Adrenal gland (tissue), 12 donors: ENCODE measurements around the gene EMX1. TPM values are rescaled to one million over a fixed set of nuclear protein-coding genes. Genes with fewer than 3 reads are reported as not detected.

Experiments
- DNase-seq, 7 donors: peaks; one replicate each; pipeline ENCODE4 v3.0.0-alpha.2; 2019 to 2020
- H3K27ac ChIP-seq, 5 donors: fragments of 200-600 bp; sonication (generic) in 4 of 5; 1 replicate in 3 of 5; 2 replicates in 2 of 5; pipeline versions ENCODE4 v1.5.1 to v1.8.0; 2016 to 2020; ENCODE audit warnings: mild to moderate bottlenecking in 1 of 5
- H3K27me3 ChIP-seq: fragments of 200-600 bp; 2 replicates; pipeline ENCODE4 v1.8.0; 2021
- H3K36me3 ChIP-seq, 2 donors: fragments of 200-600 bp; replicated peaks in 1 of 2; 1 replicate in 1 of 2; 2 replicates in 1 of 2; pipeline versions ENCODE4 v1.5.1 to v1.8.0; 2018 to 2022
- H3K4me1 ChIP-seq, 2 donors: fragments of 200-600 bp; replicated peaks in 1 of 2; 1 replicate in 1 of 2; 2 replicates in 1 of 2; pipeline versions ENCODE4 v1.5.1 to v1.8.0; 2018 to 2021
- H3K4me3 ChIP-seq, 4 donors: fragments of 200-600 bp; sonication (generic) in 3 of 4; one replicate each; pipeline ENCODE4 v1.5.1; 2016 to 2018
- H3K9me3 ChIP-seq, 3 donors: fragments of 200-600 bp; sonication (generic) in 1 of 3; replicated peaks in 1 of 3; 1 replicate in 2 of 3; 2 replicates in 1 of 3; pipeline versions ENCODE4 v1.5.1 to v1.8.0; 2016 to 2021
- CTCF ChIP-seq, 6 experiments: fragments of 450-650 bp in 4 of 6; fragments of 200-600 bp in 2 of 6; sonication (generic) in 1 of 6; IDR thresholded peaks; 1 replicate in 5 of 6; 2 replicates in 1 of 6; pipeline versions ENCODE4 v1.5.1 to v1.8.0; 2016 to 2021; ENCODE audit warnings: antibody characterized with exemption in 6 of 6, mild to moderate bottlenecking in 2 of 6, moderate library complexity in 1 of 6
- POLR2A ChIP-seq, 2 donors: fragments of 450-650 bp; IDR thresholded peaks; one replicate each; pipeline ENCODE4 v1.6.1; 2017; ENCODE audit warnings: antibody characterized with exemption in 2 of 2, mild to moderate bottlenecking in 2 of 2, moderate library complexity in 1 of 2
- WGBS, 4 donors: extraction: QIAGEN DNeasy Blood & Tissue Kit in 2 of 4; methylation state at CpG; one replicate each; pipeline versions ENCODE4 v1.1.5 to v1.1.7; 2013 to 2017; 5-methylcytosine and 5-hydroxymethylcytosine counted together
- intact Hi-C, 2 donors: fragments of 100-400 bp; cut with DNase I; formaldehyde crosslinking; loops; one replicate each; pipeline versions ENCODE4 v1.14.1 to v1.15.0; 2022 to 2023
- polyA plus RNA-seq, 3 donors: library from polyadenylated mRNA; stranded (reverse); fragments of 200-250 nt in 2 of 3; fragments of 350-450 nt in 1 of 3; fragmentation: Illumina TruSeq in 1 of 3; extraction: RNeasy Lipid Tissue Mini Kit (QIAGEN cat#74804) in 1 of 3; gene quantifications; one replicate each; pipeline ENCODE4 v1.2.3, GENCODE V29; 2013 to 2014
- total RNA-seq, 9 donors: library from RNA; depleted of rRNA in 4 of 9; stranded (reverse); fragments of >200 nt in 4 of 9; fragments of 120-200 nt in 1 of 9; fragmentation: NEBNext Ultra II Directional in 1 of 9; extraction: Animal tissue kit (Norgen Biotek cat#: 25700) in 1 of 9; gene quantifications; one replicate each; pipeline versions ENCODE4 v1.1.0 to v1.2.4, GENCODE V29; 2013 to 2023
- donor health status: healthy with polysubstance abuse.
- donor health status: Bipolar disorder and iron deficiency.
- donor health status: DM: yes; HTN: yes; CAD: no.
- donor health status: DM: no; HTN: no; CAD: no.
- donor health status: DM: no; HTN: no; CAD: no.
- donor health status: DM: yes; HTN: yes; CAD: no.

Gene EMX1
- total and polyA plus RNA-seq, 12 donors: 0.10 to 0.15 TPM; not detected in 10

DNA sequence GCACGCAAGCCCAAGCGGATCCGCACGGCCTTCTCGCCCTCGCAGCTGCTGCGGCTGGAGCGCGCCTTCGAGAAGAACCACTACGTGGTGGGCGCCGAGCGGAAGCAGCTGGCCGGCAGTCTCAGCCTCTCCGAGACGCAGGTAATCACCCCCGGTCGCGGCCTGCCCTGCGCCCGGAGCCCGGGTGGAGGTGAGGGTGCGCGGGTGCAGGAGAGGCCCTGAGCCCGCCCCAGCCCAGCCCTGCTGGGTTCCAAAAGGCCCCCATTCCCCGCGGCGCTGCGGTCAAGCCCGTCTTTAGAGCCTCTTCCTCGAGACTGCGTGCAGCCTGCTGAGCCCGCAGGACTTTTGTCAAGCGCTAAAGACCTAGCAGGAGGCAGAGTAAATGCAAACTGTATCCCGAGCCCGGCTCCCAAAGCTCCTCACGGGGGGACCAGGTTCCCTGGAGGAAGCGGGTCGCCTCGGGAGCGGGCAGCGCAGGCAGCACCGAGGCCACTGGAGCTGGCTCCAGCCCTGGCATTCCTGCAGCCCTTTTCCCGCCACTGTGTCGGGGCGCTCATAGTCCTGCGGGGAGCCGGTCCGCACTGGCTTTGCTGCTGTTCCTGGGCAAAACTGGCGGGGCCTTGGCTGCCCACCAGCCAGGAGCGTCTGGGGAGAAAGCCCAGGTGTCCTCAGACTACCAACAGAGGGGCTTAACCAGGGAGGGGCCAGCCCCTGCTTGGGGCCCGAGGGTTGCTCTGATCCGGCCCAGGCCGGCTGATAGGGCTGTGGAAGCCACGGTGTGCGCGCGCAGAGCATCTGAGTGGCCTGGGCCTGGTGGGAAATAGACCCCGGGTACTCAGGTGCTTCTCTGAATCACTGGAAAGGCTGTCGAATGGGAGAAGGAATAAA, 7.3 kb downstream of the EMX1 start:
- peak in 2 of 7 donors; percentile 8 to 17 for DNase-seq
- intact Hi-C loops: no loop called here
- H3K27me3 ChIP-seq: peaks cover 99% of the 10 kb centered on the region

DNA sequence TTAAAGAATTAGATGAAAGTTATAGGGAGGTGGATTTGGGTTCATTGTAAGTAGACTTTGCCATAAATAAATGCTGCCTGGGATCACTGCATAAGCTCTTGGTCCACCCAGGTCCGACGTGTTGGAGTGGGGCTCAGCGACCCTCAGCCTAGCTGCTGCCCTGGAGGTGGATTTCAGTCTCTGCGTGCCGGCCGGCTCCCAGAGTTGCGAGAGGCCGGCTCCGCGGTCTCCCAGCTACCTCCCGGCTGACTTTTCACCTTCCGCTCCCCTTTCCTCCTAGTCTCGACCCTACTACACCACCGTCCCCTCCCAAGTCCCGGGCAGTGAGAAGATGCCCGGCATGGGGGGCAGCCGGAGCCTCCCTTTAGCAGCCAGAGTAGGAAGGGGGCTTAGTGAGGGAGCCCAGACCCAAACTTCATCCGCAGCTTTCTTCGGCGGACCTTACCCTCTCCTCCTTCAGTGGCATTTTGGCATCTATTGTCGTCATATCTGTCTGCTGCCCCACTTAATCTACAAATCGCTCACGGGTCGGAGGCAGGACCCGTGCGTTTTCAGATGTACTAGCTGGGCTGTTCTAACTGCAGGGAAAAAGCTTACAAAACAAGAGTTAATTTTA, 8.1 kb downstream of the EMX1 start:
- H3K27me3 ChIP-seq: peaks cover 91% of the 10 kb centered on the region
- DNase-seq: peak in 2 of 7 donors; percentile 4 to 8
- TF ChIP-seq POLR2A (IDR thresholded peaks at IDR 0.05): no peak
- no peak for TF ChIP-seq CTCF (IDR thresholded peaks at IDR 0.05)

More for the DNA sequence above, 7.3 kb downstream of the EMX1 start:
- H3K9me3 ChIP-seq: no peaks in the 10 kb centered on the region
- no peak overlapping the region for H3K4me3 ChIP-seq
- 3 to 15% (median 5%) methylated on average over 9 to 61 of the region's 61 CpGs for whole genome bisulfite sequencing, 4 donors
- TF ChIP-seq POLR2A (IDR thresholded peaks at IDR 0.05) (no peak), CTCF (IDR thresholded peaks at IDR 0.05) (no peak)
- no peak overlapping the region for H3K27ac ChIP-seq
- no peaks in the 10 kb centered on the region for H3K36me3 ChIP-seq
- H3K4me1 ChIP-seq: peaks cover 0 to 25% of the 10 kb centered on the region in 2 donors

DNA sequence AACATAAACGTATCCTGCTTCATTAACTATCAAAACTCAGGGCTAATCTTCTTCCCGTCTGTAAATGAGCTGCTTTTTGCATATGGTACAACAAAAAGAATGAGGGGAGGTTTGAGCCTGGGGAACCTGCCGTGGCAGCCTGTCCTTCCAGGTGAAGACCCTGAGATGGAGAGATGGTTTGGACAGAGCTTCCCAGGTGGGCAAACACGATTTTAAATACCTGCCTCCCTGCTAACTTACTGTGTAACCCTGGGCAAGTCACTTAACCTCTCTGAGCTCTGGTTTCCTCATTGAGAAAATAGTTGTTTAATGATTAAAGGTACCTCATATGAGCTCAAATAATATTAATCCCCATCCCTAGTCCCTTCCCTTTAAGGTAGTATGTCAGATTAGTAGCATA, 9.0 kb downstream of the EMX1 start:
- H3K4me1 ChIP-seq: peaks cover 0 to 12% of the 10 kb centered on the region in 2 donors
- peak in 3 of 7 donors; percentile 1 to 5 (median 5) for DNase-seq
- no peak for TF ChIP-seq CTCF (IDR thresholded peaks at IDR 0.05)
- TF ChIP-seq POLR2A (IDR thresholded peaks at IDR 0.05): no peak
- H3K36me3 ChIP-seq: no peaks in the 10 kb centered on the region
- no peaks in the 10 kb centered on the region for H3K9me3 ChIP-seq
- peaks cover 81% of the 10 kb centered on the region for H3K27me3 ChIP-seq
- H3K27ac ChIP-seq: no peak overlapping the region
- WGBS, 4 donors: 18 to 30% (median 25%) methylated on average over 4 of the region's 4 CpGs
- intact Hi-C loops: no loop called here
- no peak overlapping the region for H3K4me3 ChIP-seq

More for the DNA sequence above, 8.1 kb downstream of the EMX1 start:
- Histone ChIP-seq H3K4me3 (no peak overlapping the region), H3K4me1 (peaks cover 0 to 17% of the 10 kb centered on the region in 2 donors), H3K36me3 (no peaks in the 10 kb centered on the region), H3K9me3 (no peaks in the 10 kb centered on the region), H3K27ac (no peak overlapping the region)
- 9 to 15% (median 11%) methylated on average over 26 of the region's 26 CpGs for WGBS, 4 donors
- intact Hi-C loops: no loop called here

DNA sequence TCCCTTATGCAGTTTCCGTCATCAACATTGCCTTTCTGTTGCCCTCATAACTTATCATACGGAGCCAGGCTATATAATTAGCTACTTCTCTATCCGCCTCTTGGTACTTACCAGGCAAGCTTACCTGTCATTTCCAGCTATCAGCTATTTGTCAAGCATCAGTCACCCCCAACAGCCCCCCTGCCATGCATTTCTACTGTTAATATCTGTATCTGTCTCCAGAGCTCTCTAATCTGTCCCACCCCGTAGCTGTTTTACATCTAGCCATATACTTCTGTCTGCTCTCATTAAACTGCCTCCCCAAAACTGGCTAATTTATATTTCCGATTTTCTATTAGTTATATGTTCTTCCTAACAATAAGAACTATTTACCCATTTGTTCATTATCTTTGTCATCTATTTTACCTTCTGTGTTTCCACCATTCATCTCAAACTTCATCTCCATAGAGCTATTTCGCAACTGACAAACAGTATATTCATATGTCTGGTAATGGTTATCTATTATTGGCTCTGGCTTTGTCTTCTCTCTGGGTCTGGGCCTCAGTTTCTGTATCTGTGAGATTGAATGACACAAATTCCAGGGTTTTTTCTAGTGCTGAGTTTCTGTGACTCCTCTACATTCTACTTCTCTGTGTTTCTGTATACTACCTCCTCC, 9.6 kb downstream of the EMX1 start:
- Histone ChIP-seq H3K27me3 (peaks cover 76% of the 10 kb centered on the region), H3K36me3 (no peaks in the 10 kb centered on the region), H3K4me1 (peaks cover 0 to 12% of the 10 kb centered on the region in 2 donors), H3K9me3 (no peaks in the 10 kb centered on the region), H3K27ac (no peak overlapping the region), H3K4me3 (no peak overlapping the region)
- DNase-seq: peak in 1 of 7 donors; percentile 5
- 60 to 74% (median 64%) methylated on average over 6 of the region's 6 CpGs for WGBS, 4 donors
- TF ChIP-seq CTCF (IDR thresholded peaks at IDR 0.05): no peak
- no peak for TF ChIP-seq POLR2A (IDR thresholded peaks at IDR 0.05)
- intact Hi-C loops: no loop called here
